Ovary (tissue), 9 donors: Measurements from ENCODE around the gene TMEM35B. TPM values are rescaled to one million over a fixed set of nuclear protein-coding genes. Genes with fewer than 3 reads are reported as not detected.

Experiments
- DNase-seq, 5 donors: peaks; one replicate each; pipeline ENCODE4 v3.0.0-alpha.2; 2019 to 2020
- H3K27ac ChIP-seq, 2 donors: fragments of 200-600 bp; one replicate each; pipeline versions ENCODE4 v1.5.1 to v1.8.0; 2019 to 2022
- H3K27me3 ChIP-seq: fragments of 200-600 bp; one replicate; pipeline ENCODE4 v1.8.0; 2022
- H3K36me3 ChIP-seq: fragments of 200-600 bp; sonication (generic); one replicate; pipeline ENCODE4 v1.5.1; 2019
- H3K4me1 ChIP-seq: one replicate; pipeline ENCODE4 v1.8.1; 2013; ENCODE audit warnings: mild to moderate bottlenecking, moderate library complexity; ENCODE audit not compliant: insufficient read depth
- H3K4me3 ChIP-seq: fragments of 200-600 bp; sonication (generic); one replicate; pipeline ENCODE4 v1.5.1; 2017
- H3K9me3 ChIP-seq, 2 donors: fragments of 200-600 bp in 1 of 2; sonication (generic) in 1 of 2; one replicate each; pipeline versions ENCODE4 v1.5.1 to v1.8.1; 2013 to 2019; ENCODE audit warnings: mild to moderate bottlenecking in 1 of 2, moderate library complexity in 1 of 2
- CTCF ChIP-seq, 3 donors: fragments of 450-650 bp in 2 of 3; fragments of 200-600 bp in 1 of 3; IDR thresholded peaks; one replicate each; pipeline versions ENCODE4 v1.5.1 to v1.8.0; 2016 to 2022; ENCODE audit warnings: antibody characterized with exemption in 3 of 3, mild to moderate bottlenecking in 1 of 3
- EP300 ChIP-seq: sonication (generic); formaldehyde crosslinking; IDR thresholded peaks from one replicate; pipeline ENCODE4 v1.6.1; 2017; ENCODE audit warnings: antibody characterized with exemption
- POLR2A ChIP-seq: fragments of 450-650 bp; IDR thresholded peaks from one replicate; pipeline ENCODE4 v1.6.1; 2017; ENCODE audit warnings: antibody characterized with exemption, mild to moderate bottlenecking, moderate library complexity
- WGBS, 3 donors: extraction: QIAGEN DNeasy Blood & Tissue Kit in 1 of 3; methylation state at CpG; one replicate each; pipeline versions ENCODE4 v1.1.5 to v1.1.7; 2013 to 2017; 5-methylcytosine and 5-hydroxymethylcytosine counted together
- intact Hi-C, 4 donors: fragments of 100-400 bp; cut with DNase I; formaldehyde crosslinking; loops; one replicate each; pipeline versions ENCODE4 v1.11.0 to v1.15.1; 2022 to 2023
- polyA plus RNA-seq, 2 donors: library from polyadenylated mRNA; stranded (reverse); fragments of 200-250 nt in 1 of 2; fragments of 350-450 nt in 1 of 2; fragmentation: Illumina TruSeq in 1 of 2; extraction: RNeasy Lipid Tissue Mini Kit (QIAGEN cat#74804) in 1 of 2; gene quantifications; one replicate each; pipeline ENCODE4 v1.2.3, GENCODE V29; 2013 to 2014
- total RNA-seq, 7 donors: library from RNA; depleted of rRNA in 2 of 7; stranded (reverse); fragments of >200 nt in 2 of 7; fragmentation: NEBNext Ultra II Directional in 3 of 7; extraction: Animal tissue kit (Norgen Biotek cat#: 25700) in 3 of 7; gene quantifications; one replicate each; pipeline versions ENCODE4 v1.1.0 to v1.2.4, GENCODE V29; 2016 to 2023
- donor health status: DM: no; HTN: no; CAD: no; lungs with moderate emphysema.
- donor health status: DM: no; HTN: no; CAD: no.
- donor health status: Bipolar disorder and iron deficiency.
- donor health status: DM: yes; HTN: yes; CAD: no.
- donor health status: DM: no; HTN: no; CAD: no.
- donor health status: DM: yes; HTN: yes; CAD: no.

Gene TMEM35B
- total and polyA plus RNA-seq, 9 donors, result 19.6 to 58.7 (median 27.4) TPM

GRCh38 chr1:34984435-34984792, 733 bp downstream of the TMEM35B start:
- no peaks in the 10 kb centered on the region for H3K27me3 ChIP-seq
- peak overlapping the region; percentile 78 for H3K4me3 ChIP-seq
- H3K27ac ChIP-seq, result peak overlapping the region; percentile 93 to 98
- intact Hi-C loops, result no loop called here
- TF ChIP-seq EP300 (no peak), POLR2A (no peak), CTCF (IDR thresholded peaks at IDR 0.05) (no peak)
- H3K9me3 ChIP-seq, result no peaks in the 10 kb centered on the region
- 0 to 2% (median 0%) methylated on average over 4 of the region's 4 CpGs for WGBS, 3 donors
- H3K4me1 ChIP-seq, result peaks cover 7% of the 10 kb centered on the region
- DNase-seq, result peak in 2 of 5 donors; percentile 11 to 19
- no peaks in the 10 kb centered on the region for H3K36me3 ChIP-seq

- intact Hi-C loops, result no loop called here
- TF ChIP-seq POLR2A (no peak), CTCF (IDR thresholded peaks at IDR 0.05) (no peak), EP300 (no peak)
- Histone ChIP-seq H3K4me1 (peaks cover 7% of the 10 kb centered on the region), H3K36me3 (no peaks in the 10 kb centered on the region), H3K9me3 (no peaks in the 10 kb centered on the region), H3K4me3 (peak overlapping the region; percentile 78), H3K27ac (peak overlapping the region; percentile 29 to 93), H3K27me3 (no peaks in the 10 kb centered on the region)
- WGBS, 3 donors, result 53 to 59% (median 58%) methylated on average over 4 of the region's 4 CpGs
- DNase-seq, result peak in 2 of 5 donors; percentile 24 to 28
These were observed 1.3 kb downstream of the TMEM35B start for GRCh38 chr1:34983700-34984355.

GRCh38 chr1:34982820-34983376, 2.2 kb downstream of the TMEM35B start:
- intact Hi-C loops, result no loop called here
- 94 to 99% (median 98%) methylated on average over 5 of the region's 5 CpGs for WGBS, 3 donors
- no peaks in the 10 kb centered on the region for H3K27me3 ChIP-seq
- no peak for TF ChIP-seq POLR2A
- TF ChIP-seq EP300, result no peak
- TF ChIP-seq CTCF (IDR thresholded peaks at IDR 0.05), result no peak
- H3K4me3 ChIP-seq, result no peak overlapping the region
- no peak for DNase-seq
- H3K36me3 ChIP-seq, result no peaks in the 10 kb centered on the region
- no peaks in the 10 kb centered on the region for H3K9me3 ChIP-seq
- no peak overlapping the region for H3K27ac ChIP-seq
- peaks cover 7% of the 10 kb centered on the region for H3K4me1 ChIP-seq

GRCh38 chr1:34980715-34981114, 4.4 kb downstream of the TMEM35B start:
- WGBS, 3 donors, result 78 to 84% (median 84%) methylated on average over 2 of the region's 2 CpGs
- DNase-seq, result no peak
- Histone ChIP-seq H3K27ac (no peak overlapping the region), H3K4me3 (no peak overlapping the region), H3K9me3 (no peaks in the 10 kb centered on the region), H3K36me3 (no peaks in the 10 kb centered on the region), H3K27me3 (no peaks in the 10 kb centered on the region), H3K4me1 (peaks cover 7% of the 10 kb centered on the region)
- intact Hi-C loops, result no loop called here
- no peak for TF ChIP-seq POLR2A
- no peak for TF ChIP-seq CTCF (IDR thresholded peaks at IDR 0.05)
- TF ChIP-seq EP300, result no peak
